IPS DF 6.9 (cell line): ENCODE results near the gene APPL1.
"Not testable (repeated sequence)": the region's sequence is repeated elsewhere in the genome, so short reads cannot be mapped to it uniquely, and the experiment has no call there.

ENCODE experiments used
- DNase-seq: peaks from one replicate; pipeline ENCODE4 v3.0.0-alpha.2; 2013; ENCODE audit warnings: low read depth, low spot score
- H3K27ac ChIP-seq: one replicate; pipeline ENCODE4 v1.5.1; 2013; ENCODE audit warnings: low read length, control low read depth
- H3K27me3 ChIP-seq: 2 replicates; pipeline ENCODE4 v1.6.1; 2013; ENCODE audit warnings: mild to moderate bottlenecking, low read length; ENCODE audit not compliant: control insufficient read depth, insufficient read depth
- H3K36me3 ChIP-seq: 2 replicates; pipeline ENCODE4 v1.6.1; 2013; ENCODE audit warnings: low read length; ENCODE audit not compliant: control insufficient read depth, insufficient read depth
- H3K4me1 ChIP-seq: 2 replicates; pipeline ENCODE4 v1.6.1; 2013; ENCODE audit warnings: low read length; ENCODE audit not compliant: control insufficient read depth, insufficient read depth
- H3K4me3 ChIP-seq: 2 replicates; pipeline ENCODE4 v1.5.1; 2013; ENCODE audit warnings: mild to moderate bottlenecking, low read length
- H3K9me3 ChIP-seq: 2 replicates; pipeline ENCODE4 v1.6.1; 2013; ENCODE audit warnings: low read length, inconsistent platforms; ENCODE audit not compliant: control insufficient read depth, insufficient read depth
- WGBS: extraction: QIAGEN DNeasy Blood & Tissue Kit; methylation state at CpG from one replicate; pipeline ENCODE4 v1.1.7; 2013; ENCODE audit warnings: mixed read lengths, missing lambda C conversion rate; ENCODE audit not compliant: insufficient read length, insufficient coverage; 5-methylcytosine and 5-hydroxymethylcytosine counted together

Gene APPL1

DNA sequence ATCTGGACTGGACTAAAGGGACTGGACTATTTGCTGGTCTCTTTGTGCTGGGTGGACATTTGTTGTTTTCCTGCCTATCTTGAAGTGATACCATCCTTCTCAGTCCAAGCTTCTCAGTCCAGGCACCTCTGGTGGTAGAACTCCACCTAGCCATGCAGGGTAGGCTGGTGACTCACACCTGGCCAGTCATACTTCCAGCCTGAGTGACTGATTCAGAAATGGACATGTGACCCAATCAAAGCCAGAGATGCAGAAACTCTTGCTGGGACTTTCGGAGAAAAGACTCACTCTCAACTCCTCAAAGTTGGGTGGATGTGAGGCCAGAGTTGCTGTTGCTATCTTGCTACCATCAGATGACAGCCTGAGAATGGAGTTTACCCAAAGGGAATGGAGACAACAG is 70.5 kb downstream of the APPL1 start:
- H3K27me3 ChIP-seq: no peaks in the 10 kb centered on the region
- no peaks in the 10 kb centered on the region for H3K36me3 ChIP-seq
- H3K27ac ChIP-seq: no peak overlapping the region
- DNase-seq: no peak
- H3K4me3 ChIP-seq: no peak overlapping the region
- H3K9me3 ChIP-seq: no peaks in the 10 kb centered on the region
- no CpG with 5 or more reads among the region's 1 CpG for WGBS
- H3K4me1 ChIP-seq: no peaks in the 10 kb centered on the region

DNA sequence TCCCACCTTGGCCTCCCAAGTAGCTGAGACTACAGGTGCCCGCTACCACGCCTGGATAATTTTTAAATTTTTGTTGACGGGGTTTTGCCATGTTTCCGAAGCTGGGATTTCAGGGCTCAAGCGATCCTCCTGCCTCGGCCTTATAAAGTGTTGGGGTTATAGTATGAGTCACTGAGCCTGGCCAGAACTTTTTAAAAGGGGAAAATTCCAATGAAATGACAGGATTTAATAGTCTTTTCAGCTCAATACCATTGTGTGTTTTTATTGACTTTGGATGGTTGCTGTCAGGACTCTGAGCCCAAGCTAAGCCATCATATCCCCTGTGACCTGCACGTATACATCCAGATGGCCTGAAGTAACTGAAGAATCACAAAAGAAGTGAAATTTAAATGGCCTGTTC is 76.0 kb downstream of the APPL1 start:
- not testable (repeated sequence) for H3K4me1 ChIP-seq

DNA sequence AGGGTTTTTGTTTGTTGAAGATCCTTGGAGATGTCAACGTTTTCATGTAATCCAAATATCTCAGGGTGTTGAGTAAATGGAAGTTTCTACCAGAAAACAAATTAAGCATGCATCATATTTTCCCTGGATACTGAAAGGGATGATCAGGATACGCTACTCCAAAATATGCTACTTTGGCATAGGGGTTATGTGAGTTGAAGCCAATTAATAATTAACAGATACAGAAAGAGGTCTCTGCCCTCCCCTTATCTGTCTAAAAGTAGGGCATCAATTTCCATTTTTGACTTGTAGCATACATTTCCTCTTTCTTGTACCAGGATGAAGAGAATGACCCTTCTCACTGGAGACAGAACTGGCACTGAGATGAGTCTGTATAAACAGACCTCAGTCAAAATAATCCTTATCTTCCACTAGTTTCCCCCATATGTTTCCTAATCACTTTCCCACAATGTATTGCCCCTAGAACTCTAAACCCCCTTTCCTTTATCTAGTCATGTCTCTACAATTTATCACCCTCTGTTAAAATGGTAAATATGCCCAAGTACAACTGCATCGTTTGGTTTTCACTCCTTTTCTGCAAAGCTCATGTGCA is 82.3 kb downstream of the APPL1 start:
- no peak for DNase-seq
- H3K36me3 ChIP-seq: no peaks in the 10 kb centered on the region

More for the DNA sequence above, 76.0 kb downstream of the APPL1 start:
- WGBS: no CpG with 5 or more reads among the region's 7 CpGs
- H3K27me3 ChIP-seq, H3K27ac ChIP-seq, H3K4me3 ChIP-seq, H3K9me3 ChIP-seq, DNase-seq, H3K36me3 ChIP-seq: not testable (repeated sequence)

DNA sequence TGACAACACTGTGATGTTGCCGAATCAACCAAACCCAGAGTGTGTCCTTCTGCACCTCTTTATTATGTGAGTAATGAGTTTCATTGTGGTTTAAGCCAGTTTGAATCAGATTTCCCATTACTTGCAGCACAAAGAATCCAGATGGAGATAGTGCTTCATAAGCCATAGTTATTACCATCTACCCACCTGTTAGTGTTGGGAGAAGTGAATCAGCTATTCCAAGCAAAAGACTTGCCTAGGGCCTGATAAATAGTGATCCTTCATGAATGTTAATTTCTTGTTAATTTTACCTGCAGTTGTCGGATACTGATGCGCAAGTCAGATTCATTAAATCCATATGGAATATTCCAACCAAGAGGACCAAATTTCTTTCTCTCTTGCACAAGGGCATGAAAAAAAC is 86.7 kb downstream of the APPL1 start:
- Histone ChIP-seq H3K4me1 (no peaks in the 10 kb centered on the region), H3K9me3 (no peaks in the 10 kb centered on the region), H3K27ac (no peak overlapping the region), H3K36me3 (no peaks in the 10 kb centered on the region), H3K4me3 (no peak overlapping the region), H3K27me3 (no peaks in the 10 kb centered on the region)
- no peak for DNase-seq
- WGBS: no CpG with 5 or more reads among the region's 3 CpGs

More for the DNA sequence above, 82.3 kb downstream of the APPL1 start:
- Histone ChIP-seq H3K27me3 (no peaks in the 10 kb centered on the region), H3K27ac (no peak overlapping the region), H3K4me3 (no peak overlapping the region), H3K9me3 (no peaks in the 10 kb centered on the region), H3K4me1 (no peaks in the 10 kb centered on the region)
- WGBS: no CpG with 5 or more reads among the region's 3 CpGs
